ENCODE measurements around the gene CTNNBL1. TPM values are rescaled to one million over a fixed set of nuclear protein-coding genes. Genes with fewer than 3 reads are reported as not detected.
A peak's percentile ranks its signal among the peaks of the same experiment; 100 is the strongest.

Gene CTNNBL1
- total and polyA plus RNA-seq, 2 experiments from 2014 or later: 36.3 to 68.7 TPM

DNA sequence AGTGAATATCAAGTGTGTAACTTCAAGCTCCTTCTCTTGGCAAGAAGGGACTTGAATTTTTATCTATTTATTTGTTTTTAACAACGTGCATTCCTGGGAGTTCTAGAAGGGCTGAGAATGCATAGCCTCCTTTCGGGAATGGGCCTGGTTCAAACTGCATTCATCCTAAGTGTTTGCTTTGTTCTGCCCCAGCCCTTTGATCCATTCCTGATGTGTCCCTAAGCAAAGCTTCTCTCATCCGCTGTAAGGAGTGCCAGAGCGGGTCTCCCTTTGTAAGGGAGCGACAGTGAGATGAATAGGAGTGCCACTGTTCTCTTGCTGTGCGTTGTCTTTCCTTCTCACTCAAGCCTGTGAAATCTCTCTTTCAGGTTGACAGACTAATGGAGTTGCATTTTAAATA, 148.1 kb downstream of the CTNNBL1 start:
- TF ChIP-seq NANOG (IDR thresholded peaks at IDR 0.05; ENCODE audit: borderline replicate concordance) (no peak), POLR2AphosphoS5 (IDR thresholded peaks at IDR 0.05; ENCODE audit: low read depth) (no peak), EZH2phosphoT487 (IDR thresholded peaks at IDR 0.05; ENCODE audit: unreplicated experiment) (no peak), ETS1 (IDR thresholded peaks at IDR 0.05) (no peak), STAT1 (IDR thresholded peaks at IDR 0.05; ENCODE audit: unreplicated experiment) (no peak), CREB1 (CRISPR knock-in tag; IDR thresholded peaks at IDR 0.05; ENCODE audit: low read depth) (no peak), EZH2 (IDR thresholded peaks at IDR 0.05; ENCODE audit: low read depth, unreplicated experiment) (no peak), JUNB (IDR thresholded peaks at IDR 0.05; ENCODE audit: unreplicated experiment) (no peak), ZNF331 (CRISPR knock-in tag; IDR thresholded peaks at IDR 0.05; ENCODE audit: low read depth) (no peak)
- TF ChIP-seq, protein P1, sequence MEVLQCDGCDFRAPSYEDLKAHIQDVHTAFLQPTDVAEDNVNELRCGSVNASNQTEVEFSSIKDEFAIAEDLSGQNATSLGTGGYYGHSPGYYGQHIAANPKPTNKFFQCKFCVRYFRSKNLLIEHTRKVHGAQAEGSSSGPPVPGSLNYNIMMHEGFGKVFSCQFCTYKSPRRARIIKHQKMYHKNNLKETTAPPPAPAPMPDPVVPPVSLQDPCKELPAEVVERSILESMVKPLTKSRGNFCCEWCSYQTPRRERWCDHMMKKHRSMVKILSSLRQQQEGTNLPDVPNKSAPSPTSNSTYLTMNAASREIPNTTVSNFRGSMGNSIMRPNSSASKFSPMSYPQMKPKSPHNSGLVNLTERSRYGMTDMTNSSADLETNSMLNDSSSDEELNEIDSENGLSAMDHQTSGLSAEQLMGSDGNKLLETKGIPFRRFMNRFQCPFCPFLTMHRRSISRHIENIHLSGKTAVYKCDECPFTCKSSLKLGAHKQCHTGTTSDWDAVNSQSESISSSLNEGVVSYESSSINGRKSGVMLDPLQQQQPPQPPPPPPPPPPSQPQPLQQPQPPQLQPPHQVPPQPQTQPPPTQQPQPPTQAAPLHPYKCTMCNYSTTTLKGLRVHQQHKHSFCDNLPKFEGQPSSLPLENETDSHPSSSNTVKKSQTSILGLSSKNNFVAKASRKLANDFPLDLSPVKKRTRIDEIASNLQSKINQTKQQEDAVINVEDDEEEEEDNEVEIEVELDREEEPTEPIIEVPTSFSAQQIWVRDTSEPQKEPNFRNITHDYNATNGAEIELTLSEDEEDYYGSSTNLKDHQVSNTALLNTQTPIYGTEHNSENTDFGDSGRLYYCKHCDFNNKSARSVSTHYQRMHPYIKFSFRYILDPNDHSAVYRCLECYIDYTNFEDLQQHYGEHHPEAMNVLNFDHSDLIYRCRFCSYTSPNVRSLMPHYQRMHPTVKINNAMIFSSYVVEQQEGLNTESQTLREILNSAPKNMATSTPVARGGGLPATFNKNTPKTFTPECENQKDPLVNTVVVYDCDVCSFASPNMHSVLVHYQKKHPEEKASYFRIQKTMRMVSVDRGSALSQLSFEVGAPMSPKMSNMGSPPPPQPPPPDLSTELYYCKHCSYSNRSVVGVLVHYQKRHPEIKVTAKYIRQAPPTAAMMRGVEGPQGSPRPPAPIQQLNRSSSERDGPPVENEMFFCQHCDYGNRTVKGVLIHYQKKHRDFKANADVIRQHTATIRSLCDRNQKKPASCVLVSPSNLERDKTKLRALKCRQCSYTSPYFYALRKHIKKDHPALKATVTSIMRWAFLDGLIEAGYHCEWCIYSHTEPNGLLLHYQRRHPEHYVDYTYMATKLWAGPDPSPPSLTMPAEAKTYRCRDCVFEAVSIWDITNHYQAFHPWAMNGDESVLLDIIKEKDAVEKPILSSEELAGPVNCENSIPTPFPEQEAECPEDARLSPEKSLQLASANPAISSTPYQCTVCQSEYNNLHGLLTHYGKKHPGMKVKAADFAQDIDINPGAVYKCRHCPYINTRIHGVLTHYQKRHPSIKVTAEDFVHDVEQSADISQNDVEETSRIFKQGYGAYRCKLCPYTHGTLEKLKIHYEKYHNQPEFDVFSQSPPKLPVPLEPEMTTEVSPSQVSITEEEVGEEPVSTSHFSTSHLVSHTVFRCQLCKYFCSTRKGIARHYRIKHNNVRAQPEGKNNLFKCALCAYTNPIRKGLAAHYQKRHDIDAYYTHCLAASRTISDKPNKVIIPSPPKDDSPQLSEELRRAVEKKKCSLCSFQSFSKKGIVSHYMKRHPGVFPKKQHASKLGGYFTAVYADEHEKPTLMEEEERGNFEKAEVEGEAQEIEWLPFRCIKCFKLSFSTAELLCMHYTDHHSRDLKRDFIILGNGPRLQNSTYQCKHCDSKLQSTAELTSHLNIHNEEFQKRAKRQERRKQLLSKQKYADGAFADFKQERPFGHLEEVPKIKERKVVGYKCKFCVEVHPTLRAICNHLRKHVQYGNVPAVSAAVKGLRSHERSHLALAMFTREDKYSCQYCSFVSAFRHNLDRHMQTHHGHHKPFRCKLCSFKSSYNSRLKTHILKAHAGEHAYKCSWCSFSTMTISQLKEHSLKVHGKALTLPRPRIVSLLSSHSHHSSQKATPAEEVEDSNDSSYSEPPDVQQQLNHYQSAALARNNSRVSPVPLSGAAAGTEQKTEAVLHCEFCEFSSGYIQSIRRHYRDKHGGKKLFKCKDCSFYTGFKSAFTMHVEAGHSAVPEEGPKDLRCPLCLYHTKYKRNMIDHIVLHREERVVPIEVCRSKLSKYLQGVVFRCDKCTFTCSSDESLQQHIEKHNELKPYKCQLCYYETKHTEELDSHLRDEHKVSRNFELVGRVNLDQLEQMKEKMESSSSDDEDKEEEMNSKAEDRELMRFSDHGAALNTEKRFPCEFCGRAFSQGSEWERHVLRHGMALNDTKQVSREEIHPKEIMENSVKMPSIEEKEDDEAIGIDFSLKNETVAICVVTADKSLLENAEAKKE (CRISPR knock-in tag; IDR thresholded peaks at IDR 0.05): no peak
- peak overlapping the region; percentile 4; the same call in 1 of the 2 replicates for H3K27ac Mint-ChIP-seq
- Histone ChIP-seq H4K20me1 (replicated peaks; ENCODE audit: insufficient read depth) (no peaks in the 10 kb centered on the region; the same call in 1 of the 2 replicates), H3K27me3 (ENCODE audit: insufficient read depth) (no peaks in the 10 kb centered on the region), H3K9me2 (ENCODE audit: insufficient read depth) (no peaks in the 10 kb centered on the region), H3K4me3 (no peak overlapping the region), H3K36me3 (ENCODE audit: insufficient read depth) (0 out of 2 replicates have a peak, but pooled peaks cover 5% of the 10 kb centered on the region), H3K27ac (ENCODE audit: low read depth) (no peak overlapping the region), H2AFZ (no peak overlapping the region), H3K79me2 (replicated peaks; ENCODE audit: insufficient read depth) (no peaks in the 10 kb centered on the region), H3K4me1 (ENCODE audit: insufficient read depth) (0 out of 2 replicates have a peak, but pooled peaks cover 11% of the 10 kb centered on the region), H3F3A (replicated peaks; ENCODE audit: low read depth) (no peaks in the 10 kb centered on the region), H3K4me2 (no peak overlapping the region)
- H3K36me3 Mint-ChIP-seq (ENCODE audit: low read depth): no peaks in the 10 kb centered on the region
- peaks cover 29% of the 10 kb centered on the region for H3K4me1 Mint-ChIP-seq
- DNase-seq (ENCODE audit: low spot score) (peak; percentile 35), ATAC-seq (peak; percentile 19)
- no peak overlapping the region for H3K4me3 Mint-ChIP-seq
- no peaks in the 10 kb centered on the region for H3K9me3 Mint-ChIP-seq
- H3K27me3 Mint-ChIP-seq (ENCODE audit: insufficient read depth, low read depth, poor library complexity): peaks cover 2% of the 10 kb centered on the region

Measured in GM23338 (cell line).